SK-N-MC (cell line): ENCODE data around the gene ALG9.

Experiments
- EZH2 ChIP-seq: fragments of 200-600 bp; sonication (generic); IDR thresholded peaks from one replicate; pipeline ENCODE4 v1.6.1; 2017; ENCODE audit warnings: antibody characterized with exemption
- FOXP2 ChIP-seq: optimal IDR thresholded peaks from 2 replicates; pipeline ENCODE3; 2011; ENCODE audit warnings: mild to moderate bottlenecking, moderate library complexity; ENCODE audit not compliant: insufficient read depth; ENCODE audit errors: extremely low read length, control extremely low read depth
- POLR2AphosphoS5 ChIP-seq: IDR thresholded peaks from 2 replicates; pipeline ENCODE4 v1.6.1; 2012; ENCODE audit warnings: mild to moderate bottlenecking, low read depth, low read length, borderline replicate concordance

DNA sequence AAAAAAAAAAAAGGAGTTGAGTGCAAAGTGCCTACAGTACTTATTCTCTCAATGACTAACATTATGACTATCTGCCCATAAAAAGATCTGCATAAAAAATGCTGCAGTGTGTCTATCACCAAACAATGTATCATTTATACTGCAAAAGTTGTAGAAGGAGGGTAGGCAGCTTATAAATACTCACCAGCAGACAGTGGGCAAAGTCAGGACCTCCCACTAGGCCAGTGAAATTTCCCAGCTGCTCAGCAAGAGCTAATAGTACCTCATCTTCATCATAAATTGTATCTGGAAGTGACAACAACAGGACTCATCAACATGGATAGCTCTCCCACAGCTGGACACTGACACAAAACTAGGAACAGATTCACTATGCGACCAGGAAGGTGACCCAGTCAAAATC is 106.8 kb downstream of the ALG9 start:
- TF ChIP-seq POLR2AphosphoS5 (no peak), EZH2 (no peak), FOXP2 (no peak)
